ENCODE measurements around the gene F2RL1. TPM values are rescaled to one million over a fixed set of nuclear protein-coding genes. Genes with fewer than 3 reads are reported as not detected.

Gene F2RL1
- under 1 TPM in 1 of 2 donors, not detected in 1; 0.33 TPM for total RNA-seq

DNA sequence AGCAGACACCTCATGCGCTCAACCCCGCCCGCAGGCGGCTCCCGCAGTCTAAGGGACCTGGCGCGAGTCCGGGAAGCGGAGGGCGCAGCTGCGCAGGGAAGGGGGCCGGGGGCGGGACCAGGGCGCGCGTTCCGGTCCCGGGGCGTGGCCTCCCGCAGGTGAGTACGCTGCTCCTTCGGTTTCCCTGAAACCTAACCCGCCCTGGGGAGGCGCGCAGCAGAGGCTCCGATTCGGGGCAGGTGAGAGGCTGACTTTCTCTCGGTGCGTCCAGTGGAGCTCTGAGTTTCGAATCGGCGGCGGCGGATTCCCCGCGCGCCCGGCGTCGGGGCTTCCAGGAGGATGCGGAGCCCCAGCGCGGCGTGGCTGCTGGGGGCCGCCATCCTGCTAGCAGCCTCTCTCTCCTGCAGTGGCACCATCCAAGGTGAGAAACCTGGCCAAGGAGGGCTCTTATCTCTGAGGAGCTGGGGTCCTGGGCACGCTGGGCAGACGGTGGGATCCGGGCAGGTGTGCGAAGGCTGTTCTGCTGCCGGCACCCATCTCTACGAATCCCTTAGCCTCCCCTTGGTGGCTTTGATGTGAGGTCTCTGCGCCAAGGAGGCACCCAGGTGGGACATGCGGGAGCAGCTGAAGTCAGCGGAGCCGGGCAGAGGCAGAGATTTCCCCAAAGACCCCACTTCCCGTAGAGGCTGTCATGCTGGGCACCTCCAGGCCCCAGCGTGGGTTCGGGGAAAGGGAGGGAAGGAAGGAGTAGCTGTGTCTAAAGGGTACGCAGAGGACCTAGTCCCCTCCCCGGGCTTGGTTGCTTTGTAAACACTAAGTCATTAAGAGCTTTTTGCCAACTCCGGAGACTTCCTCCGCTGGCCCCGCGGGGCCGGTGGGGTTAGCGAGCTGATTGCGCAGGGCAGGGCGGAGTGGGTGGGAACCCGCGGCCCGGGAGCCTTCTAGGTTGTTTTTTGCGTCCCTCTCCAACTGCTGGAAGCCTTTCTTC is at the start of gene F2RL1:
Gene F2RL1, plus strand, starts transcription at position 187 of the 988 bp plus-strand sequence. Its CDS starts 153 bp downstream, at position 340.

GRCh38 chr5:76849419-76850291 is 30.8 kb downstream of the F2RL1 start, which contains the start of gene S100Z:
Gene S100Z (plus strand): TSS chr5:76850014. CDS start chr5:76875360, 25,346 bp downstream.

Small RNA genes lying within 50 kb of the gene (small RNA-seq; reads per million reads assigned to genes)
- gene RN7SL208P, result 0 reads per million in 2 donors

Other genes starting within 250 kb of the F2RL1 start
- gene F2RL2, start 195.6 kb upstream of the F2RL1 start, total RNA-seq, result not detected
- gene F2R, start 102.9 kb upstream of the F2RL1 start, total RNA-seq, result 10 to 100 TPM; 44.4 to 46.3 TPM
- not detected for gene S100Z, start 31.0 kb downstream of the F2RL1 start, total RNA-seq
- gene CRHBP, start 134.0 kb downstream of the F2RL1 start, total RNA-seq, result under 1 TPM in 1 of 2 donors, not detected in 1; 0.67 TPM
- gene AGGF1, start 211.4 kb downstream of the F2RL1 start, total RNA-seq, result 10 to 100 TPM; 18.0 to 23.4 TPM

Measured in melanocyte of skin (primary cell).